ENCODE results near the gene SLC16A6.
"Not testable (repeated sequence)": the region's sequence is repeated elsewhere in the genome, so short reads cannot be mapped to it uniquely, and the experiment has no call there.

SLC16A6 gene

DNA sequence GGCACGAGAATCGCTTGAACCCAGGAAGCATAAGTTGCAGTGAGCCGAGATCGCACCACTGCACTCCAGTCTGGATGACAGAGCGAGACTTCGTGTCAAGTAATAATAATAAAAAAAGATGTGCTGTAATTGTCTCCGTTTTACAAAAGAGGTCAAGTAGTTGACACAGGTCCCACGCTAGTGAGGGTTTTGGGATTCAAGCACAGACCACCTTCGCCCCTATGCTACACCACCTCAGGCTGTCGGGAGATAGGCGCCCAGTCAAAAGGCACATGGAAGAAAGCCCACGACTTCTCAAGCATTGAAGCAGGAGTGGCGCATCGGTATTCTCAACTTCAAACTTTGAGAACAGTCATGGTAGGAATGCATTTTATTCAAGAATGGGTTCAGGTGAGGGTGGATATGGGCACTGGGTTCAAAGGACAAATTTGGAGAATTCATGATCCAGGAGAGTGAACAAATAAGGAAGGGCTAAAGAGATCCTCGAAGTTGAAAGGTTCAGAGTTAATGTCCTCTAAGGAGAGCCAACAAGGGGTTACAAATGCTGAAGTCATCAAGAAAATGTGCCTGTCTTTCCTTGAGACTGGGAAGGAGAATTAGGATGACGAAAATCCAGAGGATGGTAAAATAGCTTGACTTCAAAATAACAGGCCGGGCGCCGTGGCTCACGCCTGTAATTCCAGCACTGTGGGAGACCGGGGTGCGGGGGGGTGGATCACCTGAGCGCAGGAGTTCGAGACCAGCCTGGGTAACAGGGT lies 44.5 kb downstream of the SLC16A6 start:
- no peak for DNase-seq

DNA sequence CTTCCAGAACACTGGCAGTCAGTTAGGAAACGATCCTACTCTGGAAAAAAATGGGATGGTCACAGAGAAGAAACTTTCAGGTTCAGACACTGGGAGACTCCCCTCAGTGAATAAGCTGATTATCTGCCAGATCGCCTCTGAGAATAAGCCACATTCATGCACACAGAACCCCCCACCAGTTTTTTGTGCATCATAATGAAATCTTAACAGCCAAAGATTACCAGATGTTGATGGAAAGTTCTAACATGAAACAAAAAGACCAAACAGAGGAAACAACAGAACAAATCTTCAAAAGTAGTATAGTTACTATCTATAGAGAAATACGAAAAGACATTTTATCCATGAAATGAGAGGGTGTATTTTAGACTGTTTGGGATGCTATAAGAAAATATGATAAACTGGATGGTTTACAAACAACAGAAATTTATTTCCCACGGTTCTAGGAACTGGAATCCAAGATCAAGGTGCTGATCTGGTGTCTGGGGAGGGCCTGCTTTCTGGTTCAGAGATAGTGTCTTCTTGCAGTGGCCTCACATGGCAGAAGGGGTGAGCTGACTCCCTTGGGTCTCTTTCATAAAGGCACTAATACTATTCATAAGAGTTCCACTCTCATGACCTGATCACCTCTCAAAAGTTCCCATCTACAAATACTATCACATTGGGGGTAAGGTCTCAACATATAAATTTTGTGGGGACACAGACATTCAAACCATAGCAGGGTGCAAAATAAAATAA lies 51.1 kb downstream of the SLC16A6 start:
- DNase-seq, result no peak

DNA sequence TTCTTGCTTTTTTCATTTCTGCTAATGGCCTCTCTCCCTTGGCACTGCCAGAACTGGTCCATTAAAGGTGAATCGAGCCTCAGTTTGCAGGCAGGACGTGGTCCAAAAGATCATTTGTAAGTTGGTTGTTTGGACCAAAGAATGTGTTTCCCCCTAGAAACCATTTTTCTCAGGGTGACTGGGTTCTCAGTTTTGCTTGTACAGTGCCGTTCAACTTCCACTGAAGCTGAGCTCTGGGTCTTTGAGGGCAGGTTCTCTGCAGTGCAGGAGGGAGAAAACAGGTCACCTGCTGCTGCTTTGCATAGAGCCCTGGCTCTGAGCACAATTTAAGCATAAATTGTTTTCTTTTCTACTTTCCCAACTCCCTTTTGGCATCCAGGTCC lies 52.1 kb downstream of the SLC16A6 start:
- no peak for DNase-seq

DNA sequence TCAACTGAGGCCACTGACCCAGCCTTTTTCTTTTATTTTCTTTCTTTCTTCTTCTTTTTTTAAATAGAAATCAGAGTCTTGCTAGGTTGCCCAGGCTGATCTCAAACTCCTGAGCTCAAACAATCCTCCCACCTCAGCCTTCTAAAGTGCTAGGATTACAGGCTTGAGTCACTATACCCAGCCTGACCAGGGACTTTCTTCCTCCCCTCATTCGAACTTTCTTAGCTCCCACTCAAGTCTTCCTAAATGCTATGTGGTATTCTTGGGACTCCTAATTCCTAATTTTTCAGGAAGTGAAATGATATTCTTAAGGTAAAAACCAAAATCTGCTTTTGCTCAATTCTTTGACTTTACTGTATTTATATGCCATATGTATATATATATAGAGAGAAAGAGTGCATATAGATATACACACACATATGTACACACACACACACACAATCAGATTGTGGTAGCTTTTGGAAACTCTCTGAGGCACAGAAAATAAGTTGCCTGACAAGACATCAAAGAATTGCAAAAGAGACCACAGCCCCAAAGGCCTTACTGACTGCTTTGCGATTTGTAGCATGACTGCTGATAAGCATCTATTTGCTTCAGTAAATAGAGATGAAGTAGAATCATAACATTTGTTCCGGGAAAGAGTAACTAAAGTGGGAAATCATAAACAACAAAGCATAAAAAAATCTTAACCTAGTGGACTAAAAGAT lies 52.6 kb downstream of the SLC16A6 start:
- DNase-seq, result no peak

DNA sequence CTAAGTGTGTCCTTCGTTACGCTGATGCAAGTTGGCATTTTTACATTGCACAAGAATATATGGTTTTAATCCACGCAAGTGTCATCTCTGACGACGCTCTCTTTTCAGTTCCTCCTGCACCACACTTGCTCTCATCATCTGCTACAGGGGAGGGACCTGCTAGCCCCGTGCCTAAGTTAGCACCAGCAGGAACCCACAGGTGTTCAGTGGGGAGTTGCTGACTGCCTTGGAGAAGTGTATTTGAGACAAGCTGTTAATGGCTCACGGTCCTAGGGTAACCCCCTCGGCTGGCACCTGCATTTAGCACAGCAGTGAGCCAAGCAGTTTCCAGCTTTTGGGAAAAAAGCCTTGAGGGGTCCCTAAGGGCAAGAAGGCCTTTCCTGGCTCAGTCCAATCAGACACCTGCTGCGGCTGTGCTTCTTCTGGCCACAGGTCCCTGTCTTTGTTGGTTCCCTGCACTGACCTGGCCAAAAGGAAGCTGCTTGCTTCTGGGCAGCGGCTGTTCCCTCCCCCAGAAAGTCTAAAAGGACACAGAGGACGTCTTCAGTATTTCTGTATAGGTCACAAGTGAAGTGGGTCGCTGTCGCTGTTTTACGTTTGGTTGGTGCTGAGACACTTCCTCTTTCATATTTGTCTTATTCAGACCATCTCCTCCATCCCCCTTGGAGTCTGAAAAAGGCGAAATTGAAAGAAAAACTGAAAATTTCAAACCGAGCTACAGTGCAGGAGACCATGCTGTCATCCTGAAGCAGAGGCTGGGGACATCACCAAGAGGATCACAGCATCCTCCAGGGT lies 53.4 kb downstream of the SLC16A6 start:
- DNase-seq, result peak; percentile 27 to 81

DNA sequence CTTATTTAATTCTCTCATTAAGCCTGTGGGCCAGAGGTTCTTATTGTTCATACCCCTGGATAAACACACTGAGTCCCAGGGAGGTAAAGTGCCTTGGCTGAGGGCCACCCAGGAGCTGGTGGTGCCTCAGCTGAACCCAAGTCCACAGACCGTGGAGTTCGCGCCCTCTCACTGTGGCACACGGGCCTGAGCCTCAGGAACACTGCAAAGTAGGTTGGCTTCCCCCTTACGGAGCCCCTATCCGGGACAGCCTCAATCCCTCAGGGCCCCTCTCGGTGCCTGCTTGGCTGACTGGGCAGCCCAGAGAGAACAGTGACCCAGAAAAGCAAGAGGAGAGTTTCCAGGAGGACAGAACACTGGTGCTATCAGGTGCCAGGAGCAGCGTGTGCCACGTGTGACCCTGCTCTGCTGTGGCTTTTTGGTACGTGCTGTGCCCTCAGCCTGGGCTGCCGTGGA lies 55.6 kb downstream of the SLC16A6 start:
- not testable (repeated sequence) for DNase-seq

DNA sequence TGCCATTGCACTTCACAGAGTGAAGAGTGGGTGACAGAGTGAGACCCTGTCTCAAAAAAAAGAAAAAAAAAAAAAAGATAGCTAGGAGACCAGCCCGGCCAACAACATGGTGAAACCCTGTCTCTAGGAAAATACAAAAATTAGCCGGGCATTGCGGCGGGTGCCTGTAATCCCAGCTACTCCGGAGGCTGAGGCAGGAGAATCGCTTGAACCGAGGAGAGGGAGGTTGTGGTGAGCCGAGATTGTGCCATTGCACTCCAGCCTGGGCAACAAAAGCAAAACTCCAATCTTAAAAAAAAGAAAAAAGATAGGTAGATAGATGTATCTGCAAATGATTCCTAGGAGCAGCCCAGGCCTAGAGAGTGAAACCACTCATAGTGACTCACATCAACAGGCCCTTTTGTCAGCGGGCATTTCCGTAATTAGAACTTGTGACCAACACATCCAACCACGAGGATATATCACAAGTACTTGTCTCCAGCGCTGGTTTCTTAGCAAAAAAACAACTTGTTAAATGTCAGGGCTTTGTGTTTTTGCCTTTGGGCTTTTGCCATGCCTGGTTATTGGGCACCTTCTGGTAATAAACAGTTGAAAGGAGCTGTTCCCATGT lies 56.1 kb downstream of the SLC16A6 start:
- DNase-seq, result not testable (repeated sequence)

DNA sequence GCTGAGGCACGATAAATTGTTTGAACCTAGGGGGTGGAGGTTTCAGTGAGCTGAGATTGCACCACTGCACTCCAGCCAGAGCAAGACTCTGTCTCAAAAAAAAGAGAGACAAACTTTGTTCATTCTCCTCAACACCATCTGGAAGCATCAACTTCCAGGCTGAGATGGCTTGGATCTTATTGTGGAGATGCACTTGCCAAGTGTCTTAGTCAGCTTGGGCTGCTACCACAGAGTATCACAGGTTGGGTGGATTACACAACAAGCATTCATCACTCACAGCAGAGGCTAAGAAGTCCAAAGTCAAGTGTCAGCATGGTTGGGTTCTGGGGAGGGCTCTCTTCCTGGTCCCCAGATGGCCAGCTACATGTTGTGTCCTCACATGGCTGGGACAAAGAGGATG lies 58.2 kb downstream of the SLC16A6 start:
- not testable (repeated sequence) for DNase-seq

DNA sequence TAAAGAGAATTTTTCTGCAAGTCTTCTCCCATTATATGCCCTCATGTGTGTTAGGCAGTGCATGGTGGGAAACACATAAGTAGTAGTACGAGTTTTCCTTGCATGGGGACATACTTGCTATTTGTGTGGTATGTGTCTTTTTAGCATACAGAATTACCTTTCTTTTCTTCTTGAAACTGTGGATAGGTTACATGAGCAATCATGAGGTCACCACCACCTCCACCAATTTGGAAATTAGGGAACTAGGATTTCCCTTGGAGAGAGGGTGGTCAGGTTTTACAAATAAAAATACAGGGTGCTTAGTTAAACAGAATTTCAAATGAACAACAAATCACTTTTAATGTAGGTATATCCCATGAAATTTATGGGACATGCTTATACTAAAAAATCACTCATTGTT lies 59.4 kb downstream of the SLC16A6 start:
- no peak for DNase-seq

DNA sequence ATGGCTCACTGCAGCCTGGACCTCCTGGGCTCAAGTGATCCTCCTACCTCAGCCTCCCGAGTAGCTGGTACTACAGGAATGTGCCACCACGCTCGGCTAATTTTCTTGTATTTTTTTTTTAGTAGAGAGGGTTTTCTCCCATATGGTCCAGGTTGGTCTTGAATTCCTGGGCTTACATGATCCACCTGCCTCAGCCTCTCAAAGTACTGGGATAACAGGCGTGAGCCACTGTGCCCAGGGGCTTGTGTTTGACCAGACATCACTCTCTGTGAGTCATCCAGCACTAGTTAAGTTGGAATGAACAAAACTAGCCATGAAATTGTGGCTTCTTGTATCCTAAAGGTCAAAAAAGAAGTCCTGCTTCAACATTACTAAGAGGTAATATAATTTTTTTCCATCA lies 59.8 kb downstream of the SLC16A6 start:
- DNase-seq, result not testable (repeated sequence)

DNA sequence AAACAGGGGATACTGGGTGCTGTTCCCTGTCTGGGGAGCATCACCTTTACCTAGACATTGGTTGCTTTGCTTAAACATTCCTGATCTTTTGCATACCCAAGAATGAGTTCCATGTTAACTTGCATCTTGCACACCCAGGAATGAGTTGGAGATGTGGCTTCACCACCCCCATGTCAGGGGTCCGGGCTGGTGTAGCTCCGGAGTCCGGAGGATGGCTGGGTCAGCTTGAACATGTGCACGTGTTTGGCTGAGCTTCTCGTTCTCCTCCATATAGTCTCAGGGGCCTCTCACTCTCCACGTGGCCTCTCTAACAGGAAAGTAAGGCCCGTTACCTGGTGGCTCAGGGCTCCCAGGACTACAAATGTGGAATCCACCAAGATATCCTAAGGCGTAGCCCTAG lies 61.3 kb downstream of the SLC16A6 start:
- no peak for DNase-seq

DNA sequence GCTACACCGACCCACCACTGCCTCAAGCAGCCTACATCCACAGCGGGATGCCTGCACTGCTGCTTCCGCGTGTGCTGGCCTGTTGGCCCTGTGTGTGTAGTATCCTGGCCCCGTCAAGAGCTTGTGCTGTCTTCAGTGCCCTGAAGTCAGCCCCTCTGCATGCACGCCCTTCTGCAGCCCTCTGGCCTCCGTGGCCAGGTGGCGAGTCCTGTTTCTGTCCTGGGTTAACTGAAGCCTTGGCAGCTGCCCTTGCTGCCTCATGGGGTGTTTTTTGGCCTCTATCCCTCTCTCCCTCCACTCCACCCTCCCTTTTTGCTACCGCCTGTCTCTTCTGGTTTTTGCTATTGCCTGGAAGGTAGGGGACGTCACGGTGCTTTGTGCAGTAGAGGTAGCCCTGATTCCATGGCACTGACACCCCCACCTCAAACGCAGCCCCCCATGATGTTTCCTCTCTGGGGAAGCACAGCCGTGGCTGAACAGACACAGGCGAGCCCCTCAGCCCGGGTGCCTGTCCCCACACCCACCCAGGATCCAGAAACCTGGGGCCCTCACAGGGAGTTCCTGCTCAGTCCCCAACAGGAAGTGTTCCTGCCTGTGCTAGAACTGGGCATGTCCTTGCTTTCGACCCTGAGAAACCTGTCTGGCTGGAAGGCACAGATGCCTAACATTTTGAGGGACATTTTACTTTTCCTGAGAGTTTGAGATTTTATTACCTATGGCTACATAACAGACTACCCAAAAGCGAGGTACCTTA lies 61.9 kb downstream of the SLC16A6 start:
- DNase-seq, result no peak

DNA sequence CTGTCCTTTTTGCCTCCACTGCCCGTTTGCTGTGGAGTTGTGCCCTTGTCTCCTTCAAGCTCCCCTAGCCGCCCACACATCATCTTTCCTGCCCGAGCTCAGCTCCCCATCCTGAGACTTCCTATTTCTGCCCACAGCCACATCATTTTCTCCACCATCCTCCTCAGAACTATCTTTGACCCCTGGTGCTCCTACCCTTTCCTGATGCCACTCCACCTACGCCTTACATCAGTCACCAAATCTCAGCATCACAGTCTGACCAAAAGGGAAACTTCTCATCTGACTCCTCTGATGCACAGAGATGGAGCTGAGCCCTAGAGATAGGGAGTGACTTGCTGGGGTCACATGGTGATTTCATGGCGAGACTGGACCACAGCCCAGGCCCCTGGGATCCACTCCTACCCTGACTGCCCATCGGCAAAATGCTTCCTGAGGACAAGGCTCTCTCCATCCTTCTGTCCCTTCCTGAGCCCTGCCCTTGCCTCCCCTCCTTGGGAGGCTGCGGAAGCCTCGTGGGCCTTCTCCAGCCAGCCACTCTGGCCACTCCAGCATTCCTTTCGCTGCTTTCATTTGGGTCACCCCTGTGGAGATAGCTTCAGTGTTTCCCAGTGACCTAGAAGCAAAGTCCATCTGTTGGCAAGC lies 62.8 kb downstream of the SLC16A6 start:
- DNase-seq, result not testable (repeated sequence)

DNA sequence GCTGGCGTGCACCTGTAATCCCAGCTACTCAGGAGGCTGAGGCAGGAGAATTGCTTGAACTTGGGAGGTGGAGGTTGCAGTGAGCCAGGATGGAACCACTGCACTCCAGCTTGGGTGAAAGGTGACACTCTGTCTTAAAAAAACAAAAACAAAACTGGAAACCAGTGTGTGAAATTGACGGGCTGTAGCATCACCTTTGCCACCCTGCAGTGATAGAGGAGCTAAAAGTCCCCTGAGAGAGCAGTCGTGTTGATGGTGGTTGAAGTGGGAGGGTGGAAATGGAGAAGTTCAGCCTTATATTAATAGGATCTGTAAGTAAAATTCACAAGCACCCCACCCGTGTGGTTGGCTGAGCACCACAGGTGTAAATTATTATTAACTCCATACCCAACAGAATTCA lies 65.9 kb downstream of the SLC16A6 start:
- DNase-seq, result not testable (repeated sequence)

DNA sequence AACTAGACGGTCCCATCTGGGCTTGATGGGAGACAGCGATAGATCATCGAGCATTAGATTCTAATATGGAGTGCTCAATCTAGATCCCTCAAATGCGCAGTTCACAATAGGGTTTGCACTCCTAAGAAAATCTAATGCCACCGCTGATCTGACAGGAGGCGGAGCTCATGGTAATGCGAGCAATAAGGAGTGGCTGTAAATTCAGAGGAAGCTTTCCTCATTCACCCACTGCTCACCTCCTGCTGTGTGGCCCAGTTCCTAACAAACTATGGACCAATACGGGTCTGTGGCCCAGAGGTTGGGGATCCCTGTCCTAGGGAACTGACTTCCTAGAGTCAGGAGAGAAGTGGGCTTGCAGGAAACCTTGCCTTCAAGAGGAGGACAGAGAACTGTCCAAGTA lies 68.3 kb downstream of the SLC16A6 start:
- no peak for DNase-seq

DNA sequence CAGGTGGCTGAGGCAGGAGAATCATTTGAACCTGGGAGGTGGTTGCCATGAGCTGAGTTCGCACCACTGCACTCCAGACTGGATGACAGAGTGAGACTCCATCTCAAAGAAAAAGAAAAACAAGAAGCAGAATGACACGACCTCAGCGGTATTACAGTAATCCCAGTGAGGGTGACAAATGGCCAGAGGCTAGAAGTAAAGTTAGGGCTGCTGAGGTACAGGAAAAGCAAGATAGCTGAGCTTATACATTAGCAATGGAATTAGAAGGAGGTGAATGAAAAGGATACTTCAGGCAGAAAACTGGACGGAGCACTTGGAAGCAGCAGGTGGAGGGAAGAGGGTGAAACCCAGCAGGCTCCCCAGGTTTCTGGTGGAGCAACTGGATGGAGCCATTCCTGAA lies 69.1 kb downstream of the SLC16A6 start:
- no peak for DNase-seq

DNA sequence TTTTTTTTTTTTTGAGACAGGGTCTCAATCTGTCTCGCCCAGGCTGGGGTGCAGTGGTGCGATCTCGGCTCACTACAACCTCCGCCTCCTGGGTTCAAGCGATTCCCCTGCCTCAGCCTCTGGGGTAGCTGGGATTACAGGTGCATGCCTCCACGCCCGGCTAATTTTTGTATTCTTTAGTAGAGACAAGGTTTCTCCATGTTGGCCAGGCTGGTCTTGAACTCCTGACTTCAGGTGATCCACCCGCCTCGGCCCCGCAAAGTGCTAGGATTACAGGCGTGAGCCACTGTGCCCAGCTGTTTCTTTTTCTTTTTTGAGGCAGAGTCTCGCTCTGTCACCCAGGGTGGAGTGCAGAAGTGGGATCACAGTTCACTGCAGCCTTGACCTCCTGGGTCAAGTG lies 70.1 kb downstream of the SLC16A6 start:
- DNase-seq, result not testable (repeated sequence)

DNA sequence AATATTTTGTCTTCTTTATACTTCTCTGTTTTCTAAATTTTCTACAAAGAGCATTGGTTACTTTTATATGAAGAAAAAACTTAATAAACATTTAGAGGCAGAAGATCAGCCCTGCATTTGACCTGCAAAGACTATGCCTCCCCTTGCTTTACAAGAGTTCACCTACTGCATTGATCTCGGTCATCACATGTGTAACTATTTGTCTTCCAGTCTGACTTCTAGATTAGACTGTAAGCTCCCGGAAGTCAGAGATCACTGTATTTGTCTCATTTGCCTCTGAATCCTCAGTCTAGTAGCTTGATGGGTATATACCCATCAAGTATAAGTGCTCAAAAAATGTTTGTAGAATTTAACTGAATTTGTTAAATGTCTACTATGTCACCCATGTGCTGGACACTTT lies 70.7 kb downstream of the SLC16A6 start:
- DNase-seq, result not testable (repeated sequence)

DNA sequence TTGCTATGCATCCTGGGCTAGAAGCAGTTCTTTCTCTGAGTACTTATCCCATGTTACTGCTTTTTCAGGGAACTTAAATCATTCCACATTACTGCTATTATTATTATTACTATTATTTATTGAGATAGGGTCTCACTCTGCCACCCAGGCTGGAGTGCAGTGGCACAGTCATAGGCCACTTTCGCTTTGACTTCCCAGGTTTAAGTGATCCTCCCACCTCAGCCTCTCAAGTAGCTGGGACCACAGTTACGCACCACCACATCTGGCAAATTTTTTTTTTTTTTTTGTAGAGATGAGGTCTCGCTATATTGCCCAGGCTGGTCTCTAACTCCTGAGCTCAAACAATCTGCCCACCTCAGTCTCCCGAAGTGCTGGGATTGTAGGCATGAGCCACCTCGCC lies 71.5 kb downstream of the SLC16A6 start:
- DNase-seq, result not testable (repeated sequence)

Measured in bone marrow (tissue), 2 donors.